Midbrain (tissue), 1 donor: Measurements from ENCODE around the gene IFI44.

ENCODE experiments used
- DNase-seq: peaks from one replicate; lab custom pipeline; 2025; lab: John Stamatoyannopoulos, UW

IFI44 gene

GRCh38 chr1:78703806-78704205, 54.2 kb downstream of the IFI44 start:
- DNase-seq: no peak

DNA sequence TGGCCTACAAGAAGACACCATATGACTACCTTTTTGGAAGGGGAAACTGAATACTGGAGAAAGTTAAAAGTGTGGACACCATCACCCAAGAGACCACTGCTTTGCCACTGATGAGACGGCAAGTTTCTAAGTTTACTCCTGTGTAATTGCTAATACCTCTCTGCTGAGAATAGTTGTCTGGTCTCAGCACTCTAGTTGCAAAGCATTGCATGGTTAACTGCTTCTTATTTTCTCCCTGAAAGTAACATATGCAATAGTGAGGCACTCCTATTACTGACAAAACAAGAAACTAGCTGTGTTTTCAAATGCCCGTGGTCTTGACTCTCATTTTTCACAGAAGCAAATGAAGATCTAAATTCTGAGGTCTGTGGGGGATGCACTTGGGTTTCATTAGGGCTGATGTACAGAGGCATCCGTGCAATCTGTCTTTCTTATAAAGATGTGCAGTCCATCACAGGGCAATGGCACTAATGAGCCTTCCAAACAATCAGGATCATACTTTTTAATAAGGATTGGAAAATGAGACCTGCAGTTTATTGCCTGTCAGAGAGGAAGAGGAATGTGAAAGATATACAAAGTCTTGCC, 62.9 kb downstream of the IFI44 start:
- no peak for DNase-seq

DNA sequence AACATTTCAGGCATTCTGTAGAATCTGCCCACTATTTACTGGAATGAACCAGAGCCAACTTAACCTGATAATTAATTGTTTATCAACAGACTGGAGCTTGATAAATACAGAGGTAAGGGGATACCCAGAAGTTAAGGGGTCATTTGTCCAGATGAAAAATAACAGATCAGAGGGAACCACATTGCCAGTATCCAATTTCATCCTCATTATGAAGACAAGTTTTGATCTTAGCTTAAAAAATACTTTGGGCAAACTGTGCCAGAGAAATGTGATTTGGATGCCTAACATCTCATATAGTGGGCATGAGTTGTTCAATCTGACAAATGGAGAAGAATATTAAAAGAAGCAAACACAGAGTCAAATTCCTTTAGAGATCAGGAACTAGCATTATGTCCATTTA, 63.7 kb downstream of the IFI44 start:
- no peak for DNase-seq
